GM12874 (cell line): ENCODE data around the gene WWC2.

Source experiments
- TF ChIP-seq, protein P1 (sequence below): IDR thresholded peaks from 2 replicates; pipeline ENCODE4 v1.5.1; 2011; ENCODE audit warnings: low read depth, mild to moderate bottlenecking, control low read depth, low read length, moderate library complexity; ENCODE audit not compliant: insufficient read depth

WWC2 gene

DNA sequence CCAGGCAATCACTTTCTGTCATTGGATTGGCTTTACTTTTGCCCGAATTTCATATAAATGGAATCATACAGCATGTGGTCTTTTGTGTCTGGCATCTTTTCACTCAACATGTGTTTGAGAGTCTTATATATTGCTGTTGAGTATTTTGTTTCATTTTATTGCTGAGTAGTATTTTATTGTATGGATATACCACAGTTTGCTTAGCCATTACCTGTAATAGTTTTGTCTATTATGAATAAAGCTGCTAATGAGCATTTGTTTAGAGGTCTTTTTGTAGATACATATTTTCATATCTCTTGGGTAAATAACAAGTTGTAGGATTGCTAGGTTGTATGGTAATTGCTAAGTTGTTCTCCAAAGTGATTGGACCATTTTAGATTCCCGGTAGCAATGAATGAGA is 105.7 kb downstream of the WWC2 start:
- TF ChIP-seq, protein P1, sequence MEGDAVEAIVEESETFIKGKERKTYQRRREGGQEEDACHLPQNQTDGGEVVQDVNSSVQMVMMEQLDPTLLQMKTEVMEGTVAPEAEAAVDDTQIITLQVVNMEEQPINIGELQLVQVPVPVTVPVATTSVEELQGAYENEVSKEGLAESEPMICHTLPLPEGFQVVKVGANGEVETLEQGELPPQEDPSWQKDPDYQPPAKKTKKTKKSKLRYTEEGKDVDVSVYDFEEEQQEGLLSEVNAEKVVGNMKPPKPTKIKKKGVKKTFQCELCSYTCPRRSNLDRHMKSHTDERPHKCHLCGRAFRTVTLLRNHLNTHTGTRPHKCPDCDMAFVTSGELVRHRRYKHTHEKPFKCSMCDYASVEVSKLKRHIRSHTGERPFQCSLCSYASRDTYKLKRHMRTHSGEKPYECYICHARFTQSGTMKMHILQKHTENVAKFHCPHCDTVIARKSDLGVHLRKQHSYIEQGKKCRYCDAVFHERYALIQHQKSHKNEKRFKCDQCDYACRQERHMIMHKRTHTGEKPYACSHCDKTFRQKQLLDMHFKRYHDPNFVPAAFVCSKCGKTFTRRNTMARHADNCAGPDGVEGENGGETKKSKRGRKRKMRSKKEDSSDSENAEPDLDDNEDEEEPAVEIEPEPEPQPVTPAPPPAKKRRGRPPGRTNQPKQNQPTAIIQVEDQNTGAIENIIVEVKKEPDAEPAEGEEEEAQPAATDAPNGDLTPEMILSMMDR, result no peak

DNA sequence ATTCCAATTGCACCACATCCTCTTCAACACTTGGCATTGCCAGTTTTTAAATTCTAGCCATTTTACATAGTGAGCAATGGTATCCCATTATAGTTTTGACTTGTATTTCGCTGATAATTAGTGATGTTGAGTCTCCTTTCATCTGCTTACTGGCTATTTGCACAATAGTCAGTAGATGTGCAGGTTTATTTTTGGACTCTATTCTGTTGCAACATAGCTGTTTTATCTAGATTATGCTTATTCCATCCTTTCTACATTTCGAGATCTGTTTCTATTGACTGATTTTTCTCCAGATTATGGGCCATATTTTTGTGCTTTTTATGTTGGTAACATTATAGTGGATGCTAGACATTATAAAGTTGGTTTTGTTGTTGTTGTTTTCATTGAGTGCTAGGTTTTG is 106.1 kb downstream of the WWC2 start:
- TF ChIP-seq, protein P1, result no peak

DNA sequence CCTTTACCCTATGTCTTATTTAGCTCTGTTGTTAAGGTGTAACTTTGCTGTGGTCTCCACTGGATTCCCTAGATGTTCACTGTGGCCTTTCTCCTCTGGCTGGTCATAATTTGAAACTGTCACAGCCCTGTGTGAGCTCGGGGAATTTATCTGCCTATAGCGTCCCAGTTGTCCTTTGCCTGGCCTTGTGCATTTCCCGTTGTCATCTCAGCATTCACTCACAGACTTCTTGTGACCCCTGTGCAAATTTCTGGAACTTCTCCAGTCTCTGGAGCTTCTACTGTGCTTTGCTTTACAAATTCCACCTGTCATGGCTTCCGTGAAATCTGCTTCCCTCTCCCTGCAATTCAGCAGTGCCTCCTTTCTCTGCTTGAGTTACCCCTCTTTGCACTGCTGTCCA is 106.7 kb downstream of the WWC2 start:
- TF ChIP-seq, protein P1, result no peak

DNA sequence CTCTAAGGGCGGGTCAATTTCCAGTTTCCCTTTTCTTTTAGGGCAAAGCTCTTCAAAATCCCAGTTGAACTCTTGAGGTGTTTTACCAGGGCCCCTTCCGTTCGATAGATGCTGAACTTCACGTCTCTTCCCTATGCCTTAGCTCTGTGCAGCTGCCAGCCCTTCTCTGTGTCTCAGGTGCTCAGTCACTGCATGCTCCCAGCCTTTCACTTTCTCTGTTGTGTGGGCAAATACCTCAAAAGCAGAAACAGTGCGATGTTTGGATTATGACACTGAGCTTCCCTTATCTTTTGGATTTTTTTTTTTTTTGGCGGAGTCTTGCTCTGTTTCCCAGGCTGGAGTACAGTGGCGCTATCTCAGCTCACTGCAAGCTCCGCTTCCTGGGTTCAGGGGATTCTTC is 112.5 kb downstream of the WWC2 start:
- TF ChIP-seq, protein P1, result no peak

DNA sequence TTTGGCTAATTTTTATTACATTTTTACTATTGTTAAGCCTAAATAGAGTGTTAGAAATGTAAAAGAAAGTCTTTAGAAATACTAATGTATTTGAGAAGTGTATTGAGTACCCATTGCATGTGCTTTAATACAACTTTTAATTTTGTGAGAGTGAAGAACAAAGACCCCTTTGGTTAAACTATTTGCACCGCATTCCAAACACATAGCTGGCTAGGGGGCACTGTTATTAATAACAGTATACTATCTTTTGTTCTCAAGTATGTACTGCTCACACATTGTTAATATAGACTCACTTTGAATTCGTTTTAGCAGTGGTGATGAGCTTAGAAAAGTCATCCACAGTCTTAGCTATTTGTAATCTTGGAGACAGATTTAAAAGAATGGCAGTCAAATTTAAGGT is 114.9 kb downstream of the WWC2 start:
- TF ChIP-seq, protein P1, result no peak

DNA sequence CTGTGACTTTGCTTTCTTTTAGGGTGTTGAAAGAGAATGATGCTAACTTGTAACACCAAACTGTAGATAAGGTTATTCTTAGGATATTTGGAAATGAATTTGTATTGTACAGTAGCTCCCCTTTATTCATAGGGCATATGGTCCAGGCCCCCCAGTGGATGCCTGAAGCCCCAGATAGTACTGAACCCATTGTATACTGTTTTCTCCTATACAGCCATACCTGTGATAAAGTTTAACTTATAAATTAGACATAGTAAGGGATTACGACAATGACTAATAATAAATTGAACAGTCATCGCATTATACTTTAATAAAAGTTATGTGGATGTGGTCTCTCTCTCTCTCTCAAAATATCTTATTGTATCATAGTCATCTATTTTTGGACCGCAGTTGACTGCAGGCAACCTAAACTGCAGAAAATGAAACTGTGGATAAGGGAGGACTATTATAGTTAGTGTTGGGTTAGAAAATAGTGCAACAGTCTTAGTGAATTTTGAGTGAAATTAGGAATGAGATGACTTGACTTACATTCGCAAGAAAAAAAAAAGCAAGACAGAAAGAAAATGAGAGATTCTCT is 115.9 kb downstream of the WWC2 start:
- TF ChIP-seq, protein P1, result no peak

DNA sequence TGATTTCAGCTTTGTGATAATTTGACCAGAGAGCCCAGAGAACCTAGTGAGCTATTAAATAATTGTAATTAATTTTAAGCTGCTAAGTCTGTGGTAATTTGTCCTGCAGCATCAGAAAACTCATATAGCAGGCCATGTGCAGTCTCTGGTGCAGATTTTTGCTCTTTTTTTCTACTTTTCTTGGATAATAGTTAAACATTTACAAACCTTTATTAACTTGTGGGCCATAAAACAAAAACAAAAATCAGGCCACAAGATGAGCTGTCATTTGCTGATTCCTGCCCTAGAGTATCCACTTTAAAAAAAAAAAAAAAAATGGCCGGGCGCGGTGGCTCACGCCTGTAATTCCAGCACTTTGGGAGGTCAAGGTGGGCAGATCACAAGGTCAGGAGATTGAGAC is 121.2 kb downstream of the WWC2 start:
- TF ChIP-seq, protein P1, result no peak

DNA sequence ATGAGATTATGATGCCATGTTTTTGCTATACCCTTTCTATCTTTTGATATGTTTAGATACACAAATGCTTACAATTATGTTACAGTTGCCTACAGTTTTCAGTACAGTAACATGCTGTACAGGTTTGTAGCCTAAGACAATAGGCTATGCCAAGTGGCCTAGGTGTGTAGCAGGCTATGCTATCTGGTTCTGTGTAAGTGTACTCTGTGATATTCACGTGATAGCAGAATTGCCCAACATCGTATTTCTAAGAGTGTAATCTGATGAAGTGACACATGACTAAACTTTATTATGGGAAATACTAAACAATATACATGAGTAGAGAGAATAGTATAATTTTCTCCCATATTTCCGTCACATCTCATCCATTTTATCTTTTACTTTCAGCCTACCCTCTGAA is 124.0 kb downstream of the WWC2 start:
- TF ChIP-seq, protein P1, result no peak
